HG03520 (cell line): Measurements from ENCODE around the gene DNAJC17.
A peak's percentile ranks its signal among the peaks of the same experiment; 100 is the strongest.

ENCODE experiments used
- ATAC-seq: cut with Tn5 transposase; IDR thresholded peaks from one replicate; pipeline ENCODE4 v1.9.1; 2021; ENCODE audit warnings: mild to moderate bottlenecking, moderate library complexity; ENCODE audit not compliant: unreplicated experiment

DNAJC17 gene

DNA sequence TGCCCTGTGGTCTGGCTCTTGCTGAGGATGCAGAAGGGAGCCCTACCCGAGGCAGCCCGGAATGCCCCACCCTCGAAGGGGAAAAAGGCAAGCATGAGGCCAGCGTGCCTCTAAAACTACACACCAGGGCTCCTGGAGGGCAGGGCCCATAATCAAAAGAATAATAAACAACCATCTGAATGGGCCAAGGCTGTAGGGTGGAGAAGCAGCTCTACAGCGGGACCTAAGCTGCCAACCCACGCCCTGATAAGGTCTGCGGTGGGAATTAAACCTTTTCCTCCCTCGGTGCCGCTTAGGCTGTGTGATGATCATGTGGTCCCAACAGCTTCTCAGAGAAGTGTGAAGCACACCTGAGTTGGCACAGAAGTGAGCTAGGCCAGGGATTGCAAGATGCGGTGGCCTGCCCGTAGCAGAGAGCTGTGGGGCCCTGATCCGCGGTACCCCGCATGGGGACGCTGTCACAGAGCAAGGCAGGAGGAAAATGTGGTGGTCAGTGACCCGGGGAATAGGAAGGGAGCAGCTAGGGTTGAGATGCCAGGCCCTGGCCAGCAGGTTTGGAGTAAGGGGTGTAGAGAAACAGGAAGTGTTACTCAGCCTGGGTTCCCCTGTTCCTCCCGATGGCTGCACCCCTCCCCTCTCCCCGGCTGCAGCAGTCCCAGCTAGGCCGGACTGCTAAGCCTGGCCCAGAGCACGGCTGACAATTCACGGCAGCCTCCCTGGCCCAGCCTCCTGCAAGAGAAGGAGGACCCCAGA lies 38.6 kb downstream of the DNAJC17 start:
- ATAC-seq: no peak

- ATAC-seq: no peak
Observed at GRCh38 chr15:40767838-40768500, 39.3 kb downstream of the DNAJC17 start.

GRCh38 chr15:40766906-40767837 lies 40.1 kb downstream of the DNAJC17 start:
- no peak for ATAC-seq

- ATAC-seq: no peak
Observed at GRCh38 chr15:40766194-40766815, 41.0 kb downstream of the DNAJC17 start.

- no peak for ATAC-seq
Observed at GRCh38 chr15:40764629-40765103, 42.6 kb downstream of the DNAJC17 start.

DNA sequence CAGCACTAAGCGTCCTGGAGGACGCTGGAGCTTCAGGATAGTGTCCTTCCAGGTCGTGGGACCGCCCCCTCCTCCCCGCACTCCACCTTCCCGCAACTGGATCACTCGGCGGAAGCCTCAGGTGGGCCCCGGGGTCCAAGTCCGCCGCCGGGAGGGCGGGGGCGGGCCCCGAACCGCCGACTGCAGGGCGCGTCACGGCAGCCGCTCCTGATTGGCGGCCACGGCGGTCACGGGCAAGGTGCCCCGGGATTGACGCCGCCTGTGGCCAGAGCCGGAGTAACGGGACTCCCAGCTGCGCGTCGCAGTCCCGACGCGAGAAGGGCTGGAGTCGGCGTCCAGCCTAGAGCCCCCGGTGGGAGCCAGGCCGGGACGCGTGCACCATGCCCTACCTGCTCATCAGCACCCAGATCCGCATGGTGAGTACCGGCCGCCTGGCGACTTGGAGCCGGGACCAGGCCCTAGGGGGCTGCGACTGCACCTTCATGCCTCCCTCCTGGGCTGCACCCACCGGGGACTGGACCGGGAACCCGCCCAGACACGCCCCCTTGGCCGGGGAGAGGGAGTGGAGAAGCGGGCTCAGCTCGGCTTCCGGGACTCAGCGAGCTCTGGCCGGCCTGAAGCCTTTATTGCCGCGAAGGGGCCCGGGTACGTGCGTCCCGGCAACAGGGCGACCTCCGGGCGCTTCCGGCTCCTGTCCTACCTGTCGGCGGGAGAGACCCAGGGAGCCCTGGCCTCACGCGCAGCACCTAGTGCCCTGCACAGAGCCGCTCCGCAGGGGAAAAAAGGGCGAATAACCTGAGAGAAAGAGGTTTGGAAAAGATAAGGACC lies 43.3 kb downstream of the DNAJC17 start, which contains the start of gene GCHFR:
GCHFR (plus strand) TSS at position 268 of the 828 bp plus-strand sequence; CDS start at position 381, 113 bp downstream.
- peak; percentile 58 for ATAC-seq

- ATAC-seq: peak; percentile 4
Observed at GRCh38 chr15:40762919-40763800, 44.1 kb downstream of the DNAJC17 start.

DNA sequence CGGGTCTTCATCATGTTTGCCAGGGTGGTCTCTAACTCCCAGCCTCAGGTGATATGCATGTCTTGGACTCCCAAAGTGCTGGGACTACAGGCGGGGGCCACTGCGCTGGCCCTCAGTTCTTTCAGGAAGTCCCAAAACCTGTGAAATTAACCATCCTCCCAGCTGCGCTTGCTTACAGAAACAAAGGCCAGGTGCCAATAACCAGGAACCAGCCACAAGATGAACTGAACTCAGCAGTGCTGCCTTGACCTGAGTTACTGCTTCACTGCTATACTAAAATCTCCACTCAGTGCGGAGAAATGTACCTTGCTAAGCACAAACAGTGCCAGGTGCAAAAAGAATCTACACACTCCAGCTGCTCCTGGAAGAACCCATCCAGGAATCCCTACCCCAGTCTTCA lies 47.3 kb downstream of the DNAJC17 start:
- no peak for ATAC-seq

DNA sequence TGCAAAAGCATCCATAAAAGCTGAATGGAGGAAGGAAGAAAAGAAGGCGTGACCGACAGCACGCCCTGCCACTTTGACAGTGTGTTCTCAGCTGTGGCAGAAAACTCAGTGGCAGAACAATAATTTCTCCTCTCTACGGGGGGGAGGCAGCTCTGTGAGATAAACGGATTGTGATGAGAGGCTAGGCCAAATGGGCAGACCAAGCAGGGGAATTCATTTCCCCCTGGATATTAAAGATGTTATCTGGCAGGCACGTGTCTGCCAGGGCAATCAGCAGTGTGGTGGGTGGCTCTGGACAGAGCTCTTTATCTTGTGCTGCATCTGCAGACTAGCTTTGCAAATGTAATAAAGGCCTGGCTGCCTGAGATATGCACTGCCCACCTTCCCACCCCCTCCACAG lies 50.3 kb downstream of the DNAJC17 start:
- no peak for ATAC-seq

- ATAC-seq: no peak
Observed at GRCh38 chr15:40755812-40756208, 51.5 kb downstream of the DNAJC17 start.

- peak; percentile 78 for ATAC-seq
Observed at GRCh38 chr15:40754883-40755811, 52.1 kb downstream of the DNAJC17 start, which contains the start of gene RMDN3. Gene RMDN3 (minus strand): TSS chr15:40755254. CDS start chr15:40754783, 471 bp downstream.

GRCh38 chr15:40754574-40754882 lies 52.7 kb downstream of the DNAJC17 start:
- no peak for ATAC-seq

DNA sequence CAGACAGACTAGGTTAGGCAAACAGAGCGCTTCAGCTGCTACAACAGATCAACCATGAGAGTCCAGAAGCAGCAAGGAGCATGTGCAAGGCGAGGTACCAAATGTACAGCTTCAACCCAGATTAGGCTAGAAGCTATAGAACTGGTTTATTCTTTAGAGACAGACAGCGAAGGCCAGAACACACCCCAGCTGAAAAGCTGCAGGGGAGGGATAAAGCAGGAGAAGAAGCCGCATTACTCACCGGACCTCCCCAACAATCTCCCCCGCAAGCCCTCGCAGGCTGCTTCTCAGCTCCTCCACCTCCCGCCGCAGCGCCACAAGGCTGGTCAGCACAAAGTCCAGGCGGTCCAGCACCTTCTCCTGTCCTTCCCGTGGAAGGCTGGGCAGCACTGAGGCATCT lies 55.5 kb downstream of the DNAJC17 start:
- no peak for ATAC-seq

GRCh38 chr15:40750885-40751284 lies 56.4 kb downstream of the DNAJC17 start:
- ATAC-seq: no peak

DNA sequence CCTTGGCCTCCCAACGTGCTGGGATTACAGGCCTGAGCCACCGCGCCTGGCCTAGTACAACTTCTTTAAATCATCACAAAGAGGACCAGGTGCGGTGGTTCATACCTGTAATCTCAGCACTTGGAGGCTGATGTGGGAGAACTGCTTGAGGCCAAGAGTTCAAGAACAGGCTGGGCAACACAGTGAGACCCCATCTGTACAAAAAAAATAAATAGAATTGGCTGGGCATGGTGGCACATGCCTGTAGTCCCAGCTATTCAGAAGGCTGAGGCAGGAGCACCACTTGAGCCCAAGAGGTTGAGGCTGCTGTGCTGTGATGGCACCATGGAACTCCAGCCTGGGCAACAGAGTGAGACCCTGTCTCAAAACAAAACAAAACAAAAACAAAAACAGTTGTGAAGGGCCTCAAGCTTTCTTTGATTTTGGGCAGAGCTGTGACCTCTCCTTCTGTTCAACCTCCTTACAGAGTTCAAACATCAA lies 58.1 kb downstream of the DNAJC17 start:
- ATAC-seq: no peak

DNA sequence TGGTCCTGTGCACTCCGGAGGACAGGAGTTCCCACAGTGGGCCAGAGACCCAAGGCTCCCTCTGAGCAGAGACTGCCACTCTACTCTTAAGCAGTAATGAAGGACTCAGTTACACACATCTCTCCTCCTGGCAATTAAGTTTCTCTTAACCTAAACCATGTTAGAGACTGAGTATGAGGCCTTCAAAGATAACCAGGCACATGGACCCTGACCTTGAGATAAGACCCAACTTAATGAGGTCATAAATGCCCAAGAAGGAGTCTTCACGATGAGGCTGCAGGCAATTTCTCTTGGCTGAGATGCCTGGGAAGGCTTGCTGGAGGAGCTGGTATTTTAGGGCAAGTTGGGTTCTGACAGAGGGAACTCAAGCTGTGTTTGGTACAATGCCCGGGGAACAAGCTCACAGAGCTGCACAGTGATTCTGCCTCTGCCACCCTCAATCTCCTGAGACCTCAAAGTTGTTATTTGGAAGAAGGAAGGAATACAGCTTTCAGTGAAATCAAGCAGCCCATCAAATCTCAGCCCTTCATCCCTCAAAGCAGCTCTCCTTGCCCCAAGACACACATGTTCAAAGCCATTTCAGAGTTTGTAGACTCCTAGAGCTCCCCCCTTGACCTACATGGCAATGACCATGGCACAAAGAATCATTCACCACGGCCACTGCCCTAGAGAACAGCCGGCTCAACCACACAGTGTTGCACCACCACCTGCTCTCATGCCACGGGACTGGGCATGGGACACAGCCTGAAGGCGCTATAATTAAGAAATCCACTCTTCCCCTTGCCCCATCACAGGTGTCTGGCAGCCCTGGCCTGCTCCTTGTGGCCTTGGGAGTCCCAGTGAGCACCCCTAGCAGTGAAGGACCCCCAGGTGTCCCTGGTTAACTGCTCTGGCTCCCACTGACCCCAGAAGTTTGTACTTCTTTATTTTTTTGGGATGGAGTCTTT lies 59.3 kb downstream of the DNAJC17 start:
- no peak for ATAC-seq
